Smooth muscle cell (in vitro differentiated cells): ENCODE results near the gene NECAB3. TPM values are rescaled to one million over a fixed set of nuclear protein-coding genes. Genes with fewer than 3 reads are reported as not detected.

Experiments
- DNase-seq: peaks from one replicate; lab custom pipeline; 2025; ENCODE audit not compliant: unreplicated experiment; lab: John Stamatoyannopoulos, UW
- H2AFZ ChIP-seq: fragments of 200-600 bp; sonication (generic); 2 replicates; pipeline ENCODE4 v1.6.0; 2016; ENCODE audit warnings: antibody characterized with exemption, low read depth, mild to moderate bottlenecking
- H3F3A ChIP-seq: fragments of 200-600 bp; sonication (generic); 2 replicates; pipeline ENCODE4 v1.6.0; 2017; ENCODE audit warnings: antibody characterized with exemption, low read depth
- H3K27ac ChIP-seq: fragments of 200-600 bp; sonication (generic); 2 replicates; pipeline ENCODE4 v1.5.1; 2016; ENCODE audit warnings: low read depth, mild to moderate bottlenecking
- H3K27me3 ChIP-seq: fragments of 200-600 bp; sonication (generic); 2 replicates; pipeline ENCODE4 v1.6.1; 2016; ENCODE audit warnings: low read depth, mild to moderate bottlenecking
- H3K36me3 ChIP-seq: fragments of 200-600 bp; sonication (generic); 2 replicates; pipeline ENCODE4 v1.5.1; 2016; ENCODE audit warnings: low read depth
- H3K4me1 ChIP-seq: fragments of 200-600 bp; sonication (generic); 2 replicates; pipeline ENCODE4 v1.5.1; 2016; ENCODE audit warnings: low read depth
- H3K4me2 ChIP-seq: fragments of 200-600 bp; sonication (generic); 2 replicates; pipeline ENCODE4 v1.6.0; 2016; ENCODE audit warnings: mild to moderate bottlenecking
- H3K4me3 ChIP-seq: fragments of 200-600 bp; sonication (generic); 2 replicates; pipeline ENCODE4 v1.5.1; 2016; ENCODE audit warnings: mild to moderate bottlenecking
- H3K79me2 ChIP-seq: fragments of 200-600 bp; sonication (generic); 2 replicates; pipeline ENCODE4 v1.6.0; 2016; ENCODE audit warnings: low read depth, mild to moderate bottlenecking
- H3K9ac ChIP-seq: fragments of 200-600 bp; sonication (generic); 2 replicates; pipeline ENCODE4 v1.6.0; 2016; ENCODE audit warnings: low read depth
- H3K9me3 ChIP-seq: fragments of 200-600 bp; sonication (generic); replicated peaks from 2 replicates; pipeline ENCODE4 v1.5.1; 2016; ENCODE audit warnings: low read depth
- H4K20me1 ChIP-seq: fragments of 200-600 bp; sonication (generic); 2 replicates; pipeline ENCODE4 v1.6.0; 2016; ENCODE audit warnings: low read depth
- CTCF ChIP-seq: fragments of 200-600 bp; sonication (generic); IDR thresholded peaks from 2 replicates; pipeline ENCODE4 v1.5.1; 2017; ENCODE audit warnings: borderline replicate concordance, mild to moderate bottlenecking, antibody characterized with exemption; ENCODE audit not compliant: insufficient read depth, poor library complexity, severe bottlenecking
- WGBS: methylation state at CpG from one replicate; pipeline ENCODE4 v1.1.7; 2016; ENCODE audit warnings: low lambda C conversion rate; 5-methylcytosine and 5-hydroxymethylcytosine counted together
- polyA plus RNA-seq: library from polyadenylated mRNA; unstranded; fragments of >200 nt; fragmentation: Nextera tagmentation; extraction: Ambion mirVana; gene quantifications from 2 replicates; pipeline ENCODE4 v1.2.1, GENCODE V29; 2016
- total RNA-seq: library from RNA; depleted of rRNA; stranded (reverse); fragments of >200 nt; gene quantifications from 2 replicates; pipeline ENCODE4 v1.2.3, GENCODE V29; 2014

The NECAB3 gene
- total and polyA plus RNA-seq, 2 experiments from 2014 or later = 20.3 to 25.8 TPM

GRCh38 chr20:33646191-33646590 lies 28.0 kb downstream of the NECAB3 start:
- no peak for TF ChIP-seq CTCF
- H3K27me3 ChIP-seq = no peaks in the 10 kb centered on the region
- 95% methylated on average over 5 of the region's 5 CpGs for WGBS
- H3K9ac ChIP-seq = no peak overlapping the region
- no peaks in the 10 kb centered on the region for H3K9me3 ChIP-seq
- peaks cover 4% of the 10 kb centered on the region for H3F3A ChIP-seq
- no peak overlapping the region for H3K4me3 ChIP-seq
- no peak overlapping the region for H3K27ac ChIP-seq
- H3K36me3 ChIP-seq = peaks cover 4% of the 10 kb centered on the region
- no peak for DNase-seq
- H3K4me1 ChIP-seq = no peaks in the 10 kb centered on the region
- no peak overlapping the region for H2AFZ ChIP-seq
- no peak overlapping the region for H3K4me2 ChIP-seq
- peaks cover 20% of the 10 kb centered on the region for H4K20me1 ChIP-seq
- H3K79me2 ChIP-seq = no peaks in the 10 kb centered on the region

DNA sequence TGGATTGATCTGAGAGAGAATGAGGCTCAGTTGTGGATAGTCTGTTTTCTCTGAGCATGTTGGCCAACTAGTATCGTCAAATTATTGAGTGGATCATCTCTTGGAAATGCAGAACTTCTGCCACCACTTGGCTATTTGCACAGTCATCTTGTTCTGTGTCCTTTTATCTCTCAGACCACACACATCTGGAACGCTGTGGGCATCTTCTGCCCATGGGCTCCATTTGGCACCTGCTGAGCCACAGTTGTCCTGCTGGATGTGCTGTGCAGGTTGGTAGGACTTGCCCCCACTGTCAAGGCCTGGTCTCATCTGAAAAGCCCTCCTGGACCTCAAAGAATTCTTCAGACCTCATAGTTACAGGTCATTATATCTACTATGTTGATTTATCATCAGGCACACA lies 28.8 kb downstream of the NECAB3 start:
- Histone ChIP-seq H3F3A (peaks cover 4% of the 10 kb centered on the region), H3K4me3 (no peak overlapping the region), H3K9ac (no peak overlapping the region), H3K36me3 (peaks cover 4% of the 10 kb centered on the region), H2AFZ (no peak overlapping the region), H3K27ac (no peak overlapping the region), H3K27me3 (no peaks in the 10 kb centered on the region), H3K9me3 (no peaks in the 10 kb centered on the region), H3K4me2 (no peak overlapping the region), H4K20me1 (peaks cover 20% of the 10 kb centered on the region), H3K4me1 (no peaks in the 10 kb centered on the region), H3K79me2 (no peaks in the 10 kb centered on the region)
- no peak for DNase-seq
- TF ChIP-seq CTCF = no peak
- WGBS = 97% methylated on average over 2 of the region's 2 CpGs

DNA sequence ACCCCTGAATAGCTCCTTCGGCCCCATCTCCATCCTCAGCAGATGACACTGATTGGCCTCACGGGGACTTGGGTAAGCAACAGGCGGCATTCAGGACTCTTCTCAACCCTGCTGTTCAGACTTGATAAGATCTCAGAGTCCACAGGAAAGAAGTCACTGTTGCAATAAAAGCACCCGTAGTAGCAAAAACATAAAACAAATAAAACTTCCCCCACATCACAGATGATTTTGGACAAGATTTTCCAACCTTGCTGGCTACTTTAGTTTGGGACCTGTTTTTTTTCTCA lies 29.2 kb downstream of the NECAB3 start:
- H3K36me3 ChIP-seq = peaks cover 7% of the 10 kb centered on the region
- no peak overlapping the region for H3K4me2 ChIP-seq
- H3F3A ChIP-seq = peaks cover 4% of the 10 kb centered on the region
- no peak overlapping the region for H3K9ac ChIP-seq
- H3K4me3 ChIP-seq = no peak overlapping the region
- no peak for DNase-seq
- no peaks in the 10 kb centered on the region for H3K79me2 ChIP-seq
- H3K9me3 ChIP-seq = no peaks in the 10 kb centered on the region
- H3K27me3 ChIP-seq = no peaks in the 10 kb centered on the region
- H3K4me1 ChIP-seq = no peaks in the 10 kb centered on the region
- peaks cover 20% of the 10 kb centered on the region for H4K20me1 ChIP-seq
- no peak for TF ChIP-seq CTCF
- 87% methylated on average over 4 of the region's 4 CpGs for WGBS
- H2AFZ ChIP-seq = no peak overlapping the region
- no peak overlapping the region for H3K27ac ChIP-seq

DNA sequence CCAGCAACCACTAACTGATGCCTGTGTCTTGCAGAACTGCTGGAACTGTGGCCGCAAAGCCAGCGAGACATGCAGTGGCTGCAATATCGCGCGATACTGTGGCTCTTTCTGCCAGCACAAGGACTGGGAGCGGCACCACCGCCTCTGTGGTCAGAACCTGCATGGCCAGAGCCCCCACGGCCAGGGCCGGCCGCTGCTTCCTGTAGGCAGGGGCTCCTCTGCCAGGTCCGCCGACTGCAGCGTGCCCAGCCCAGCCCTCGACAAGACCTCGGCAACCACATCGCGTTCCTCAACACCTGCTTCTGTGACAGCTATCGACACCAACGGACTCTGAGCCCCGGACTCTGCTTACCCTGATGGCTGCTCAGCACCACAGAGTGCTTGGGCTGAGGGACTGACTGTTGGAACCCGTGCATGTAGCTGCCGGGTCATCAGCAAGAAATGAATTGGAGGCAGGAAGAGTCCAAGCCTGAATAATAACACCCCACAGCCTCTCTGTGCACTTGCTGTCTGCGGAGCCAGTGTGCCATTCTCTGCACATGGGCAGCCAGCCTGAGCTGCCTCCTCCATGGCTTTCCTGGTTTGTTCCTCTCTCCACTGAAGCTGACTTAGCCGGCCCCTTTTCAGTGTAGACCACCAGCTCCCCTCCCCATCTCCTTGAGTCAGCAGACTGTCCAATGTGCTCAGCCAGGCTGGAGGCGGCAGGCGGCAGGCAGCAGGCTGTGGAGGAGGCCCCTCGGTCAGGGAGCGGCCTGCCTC lies 29.7 kb downstream of the NECAB3 start:
- TF ChIP-seq CTCF = no peak
- H3K27ac ChIP-seq = no peak overlapping the region
- DNase-seq = no peak
- H3K4me3 ChIP-seq = no peak overlapping the region
- H2AFZ ChIP-seq = no peak overlapping the region
- no peak overlapping the region for H3K4me2 ChIP-seq
- no peaks in the 10 kb centered on the region for H3K9me3 ChIP-seq
- H4K20me1 ChIP-seq = peaks cover 20% of the 10 kb centered on the region
- H3K79me2 ChIP-seq = no peaks in the 10 kb centered on the region
- 98% methylated on average over 28 of the region's 28 CpGs for WGBS
- H3F3A ChIP-seq = peaks cover 4% of the 10 kb centered on the region
- no peaks in the 10 kb centered on the region for H3K4me1 ChIP-seq
- H3K36me3 ChIP-seq = peaks cover 9% of the 10 kb centered on the region
- no peak overlapping the region for H3K9ac ChIP-seq
- H3K27me3 ChIP-seq = no peaks in the 10 kb centered on the region
